ENCODE data around the gene SIK2. TPM values are rescaled to one million over a fixed set of nuclear protein-coding genes. Genes with fewer than 3 reads are reported as not detected.

The SIK2 gene
- total and polyA plus RNA-seq, 2 experiments from 2014 or later, result 1.5 to 14.2 TPM

- no peaks in the 10 kb centered on the region for H3K4me1 ChIP-seq (ENCODE audit: low read depth)
- H3K9me3 ChIP-seq (ENCODE audit: low read depth), result no peaks in the 10 kb centered on the region
- no peak overlapping the region for H3K4me3 ChIP-seq
- H3K36me3 ChIP-seq, result peaks cover 28% of the 10 kb centered on the region
- DNase-seq (ENCODE audit: low read depth in 1 of 2, low spot score in 1 of 2), result no peak
- H3K27me3 ChIP-seq, result no peaks in the 10 kb centered on the region
- TF ChIP-seq CTCF (IDR thresholded peaks at IDR 0.05; ENCODE audit: low read depth, low read length), result no peak
- H3K27ac ChIP-seq, result no peak overlapping the region
Observed at GRCh38 chr11:111748035-111748804, 146.0 kb downstream of the SIK2 start.

- Histone ChIP-seq H3K27me3 (no peaks in the 10 kb centered on the region), H3K4me3 (no peak overlapping the region), H3K27ac (no peak overlapping the region), H3K4me1 (ENCODE audit: low read depth) (no peaks in the 10 kb centered on the region), H3K36me3 (peaks cover 42% of the 10 kb centered on the region), H3K9me3 (ENCODE audit: low read depth) (no peaks in the 10 kb centered on the region)
- no peak for TF ChIP-seq CTCF (IDR thresholded peaks at IDR 0.05; ENCODE audit: low read depth, low read length)
- DNase-seq (ENCODE audit: low read depth in 1 of 2, low spot score in 1 of 2), result no peak
Observed at GRCh38 chr11:111749646-111750045, 147.4 kb downstream of the SIK2 start.

GRCh38 chr11:111756097-111756496, 153.8 kb downstream of the SIK2 start:
- no peak for DNase-seq (ENCODE audit: low read depth in 1 of 2, low spot score in 1 of 2)
- Histone ChIP-seq H3K4me3 (no peak overlapping the region), H3K4me1 (ENCODE audit: low read depth) (no peaks in the 10 kb centered on the region), H3K36me3 (peaks cover 55% of the 10 kb centered on the region), H3K27me3 (no peaks in the 10 kb centered on the region), H3K9me3 (ENCODE audit: low read depth) (no peaks in the 10 kb centered on the region), H3K27ac (no peak overlapping the region)
- TF ChIP-seq CTCF (IDR thresholded peaks at IDR 0.05; ENCODE audit: low read depth, low read length), result no peak

GRCh38 chr11:111759376-111759775, 157.1 kb downstream of the SIK2 start:
- Histone ChIP-seq H3K9me3 (ENCODE audit: low read depth) (no peaks in the 10 kb centered on the region), H3K4me1 (ENCODE audit: low read depth) (no peaks in the 10 kb centered on the region), H3K36me3 (peaks cover 33% of the 10 kb centered on the region), H3K27me3 (no peaks in the 10 kb centered on the region), H3K4me3 (no peak overlapping the region), H3K27ac (no peak overlapping the region)
- no peak for TF ChIP-seq CTCF (IDR thresholded peaks at IDR 0.05; ENCODE audit: low read depth, low read length)
- peak in 1 of 2 donors; percentile 65 for DNase-seq (ENCODE audit: low read depth in 1 of 2, low spot score in 1 of 2)

- Histone ChIP-seq H3K27ac (no peak overlapping the region), H3K4me1 (ENCODE audit: low read depth) (no peaks in the 10 kb centered on the region)
Observed at GRCh38 chr11:111759778-111760407, 157.6 kb downstream of the SIK2 start.

More at GRCh38 chr11:111759778-111760407, 157.6 kb downstream of the SIK2 start:
- no peaks in the 10 kb centered on the region for H3K9me3 ChIP-seq (ENCODE audit: low read depth)
- no peak overlapping the region for H3K4me3 ChIP-seq
- no peak for TF ChIP-seq CTCF (IDR thresholded peaks at IDR 0.05; ENCODE audit: low read depth, low read length)
- peaks cover 28% of the 10 kb centered on the region for H3K36me3 ChIP-seq
- DNase-seq (ENCODE audit: low read depth in 1 of 2, low spot score in 1 of 2), result no peak
- no peaks in the 10 kb centered on the region for H3K27me3 ChIP-seq
